8988T (cell line): Measurements from ENCODE around the gene C1QL4.
"Not testable (repeated sequence)": the region's sequence is repeated elsewhere in the genome, so short reads cannot be mapped to it uniquely, and the experiment has no call there.

ENCODE experiments used
- DNase-seq: peaks from one replicate; pipeline ENCODE4 v3.0.0; 2011

C1QL4 gene

DNA sequence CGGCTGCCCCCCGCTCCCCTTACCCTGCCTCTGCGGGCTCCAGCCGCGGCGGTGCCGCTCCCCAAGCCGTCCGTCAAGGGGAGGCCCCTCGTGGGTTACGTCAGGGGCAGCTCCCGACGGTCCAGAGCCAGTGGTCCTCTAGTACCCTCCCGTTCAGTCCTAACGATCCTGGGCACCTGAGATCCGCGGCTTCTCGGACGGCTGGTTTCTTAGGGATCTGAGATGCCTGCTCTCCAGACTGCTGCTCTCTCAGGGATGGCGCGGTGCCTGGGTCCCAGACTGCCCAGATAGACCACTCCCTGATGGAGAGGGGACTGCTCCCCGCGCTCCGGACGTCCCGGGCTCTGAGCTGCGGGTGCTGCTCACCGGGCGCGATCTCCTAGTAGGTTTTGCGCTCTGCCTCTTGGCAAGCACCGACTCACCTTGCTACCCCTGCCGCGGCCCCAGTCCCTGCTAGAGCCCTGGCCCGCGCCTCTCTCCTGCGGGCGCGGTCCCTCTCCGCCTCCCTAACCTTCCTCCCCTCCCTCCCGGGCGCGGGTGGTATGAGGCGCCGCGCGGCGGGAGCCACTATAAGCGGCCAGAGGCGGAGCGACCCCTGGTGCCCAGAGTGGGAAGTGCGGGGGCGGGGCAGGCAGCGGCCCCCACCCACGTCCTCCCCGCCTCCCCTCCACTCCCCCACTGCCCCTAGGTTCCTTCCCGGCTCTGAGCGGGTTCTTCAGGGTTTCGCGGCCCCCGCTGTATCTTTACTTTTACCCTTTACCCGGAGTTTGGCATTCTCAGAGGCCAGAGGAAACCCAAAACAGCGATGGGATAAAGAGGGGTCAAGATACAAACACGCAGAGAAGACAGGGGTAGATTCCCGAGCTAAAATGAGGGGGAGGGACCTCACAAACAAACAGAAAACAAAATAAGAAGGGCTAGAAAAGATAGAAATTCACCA, at the start of gene C1QL4:
Gene C1QL4, minus strand, starts transcription at position 544 of the 940 bp plus-strand sequence. CDS start 711 bp downstream, outside the sequence.
- DNase-seq, result peak; percentile 99

DNA sequence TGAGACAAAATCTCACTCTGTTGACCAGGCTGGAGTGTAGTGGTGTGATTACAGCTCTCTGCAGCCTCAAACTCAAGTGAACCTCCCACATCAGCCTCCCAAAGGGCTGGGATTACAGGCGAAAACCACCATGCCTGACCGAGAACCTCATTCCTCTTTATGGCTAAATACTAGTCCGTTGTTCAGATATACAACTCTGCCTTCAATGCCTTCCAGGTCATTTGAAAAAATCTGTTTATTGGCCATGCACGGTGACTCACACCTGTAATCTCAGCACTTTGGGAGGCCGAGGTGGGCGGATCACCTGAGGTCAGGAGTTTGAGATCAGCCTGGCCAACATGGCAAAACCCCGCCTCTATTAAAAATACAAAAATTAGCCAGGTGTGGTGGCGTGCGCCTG, 43.2 kb upstream of the C1QL4 start:
- DNase-seq, result not testable (repeated sequence)

DNA sequence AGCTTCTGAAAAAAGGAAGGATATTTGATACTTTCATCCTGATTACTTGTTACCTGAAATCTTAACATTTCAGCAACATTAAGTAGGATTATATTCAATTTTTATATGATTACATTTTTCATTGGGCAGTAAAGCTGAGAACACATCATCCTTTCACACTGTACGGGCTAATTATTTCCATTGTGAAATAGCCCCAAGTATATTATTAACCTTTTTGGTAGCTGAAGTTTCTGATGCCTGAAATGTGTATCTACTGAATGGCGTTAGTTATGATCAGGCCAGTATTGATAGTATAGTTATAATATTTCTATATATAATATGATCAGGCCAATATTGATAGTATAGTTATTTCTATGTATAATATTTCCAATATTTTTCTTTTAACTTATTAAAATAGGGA, 40.4 kb upstream of the C1QL4 start:
- DNase-seq, result no peak

DNA sequence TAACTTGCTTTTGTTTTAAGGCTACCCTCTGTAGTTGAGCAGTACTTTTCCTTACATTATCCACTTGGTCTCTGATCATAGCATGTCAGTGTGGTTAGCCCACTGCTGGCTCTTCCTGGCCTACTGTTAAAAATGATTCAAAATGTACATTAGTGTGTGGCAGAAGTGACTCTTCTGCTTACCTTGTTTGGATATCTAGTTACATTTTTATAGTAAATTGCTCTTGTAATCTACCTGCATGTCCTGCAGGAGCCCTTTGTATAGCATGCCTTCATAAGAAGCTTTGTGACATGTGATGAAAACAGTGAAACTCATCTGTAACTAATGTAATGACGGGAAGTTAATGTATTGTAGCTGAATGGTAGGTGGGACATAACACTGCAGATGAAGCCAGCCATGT, 38.4 kb upstream of the C1QL4 start:
- no peak for DNase-seq

GRCh38 chr12:49370539-49370938, 33.6 kb upstream of the C1QL4 start:
- no peak for DNase-seq

- no peak for DNase-seq
Measured at GRCh38 chr12:49369411-49370145, 32.6 kb upstream of the C1QL4 start.

DNA sequence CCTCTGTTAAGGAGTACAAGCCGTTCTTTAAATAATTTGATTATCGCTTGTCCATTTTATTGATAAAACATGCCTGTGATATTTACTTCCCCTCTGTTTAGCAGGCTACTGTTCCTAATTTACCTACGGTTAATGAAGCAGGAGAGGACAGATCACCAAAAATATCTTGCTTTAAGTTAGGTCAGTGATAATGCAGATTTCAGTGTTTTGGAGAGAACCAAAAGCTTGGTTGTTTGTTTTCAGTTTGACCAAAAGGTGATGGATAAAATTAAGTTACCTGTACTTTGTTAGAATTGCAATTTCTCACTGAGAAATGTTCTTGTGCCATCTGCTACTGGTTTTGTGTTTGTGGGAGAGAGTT, 31.2 kb upstream of the C1QL4 start:
- DNase-seq, result no peak

- no peak for DNase-seq
Measured at GRCh38 chr12:49367381-49368239, 30.6 kb upstream of the C1QL4 start, which contains the start of gene SPATS2. Gene SPATS2 (plus strand): TSS chr12:49367462. CDS start chr12:49461013, 93,551 bp downstream.

DNA sequence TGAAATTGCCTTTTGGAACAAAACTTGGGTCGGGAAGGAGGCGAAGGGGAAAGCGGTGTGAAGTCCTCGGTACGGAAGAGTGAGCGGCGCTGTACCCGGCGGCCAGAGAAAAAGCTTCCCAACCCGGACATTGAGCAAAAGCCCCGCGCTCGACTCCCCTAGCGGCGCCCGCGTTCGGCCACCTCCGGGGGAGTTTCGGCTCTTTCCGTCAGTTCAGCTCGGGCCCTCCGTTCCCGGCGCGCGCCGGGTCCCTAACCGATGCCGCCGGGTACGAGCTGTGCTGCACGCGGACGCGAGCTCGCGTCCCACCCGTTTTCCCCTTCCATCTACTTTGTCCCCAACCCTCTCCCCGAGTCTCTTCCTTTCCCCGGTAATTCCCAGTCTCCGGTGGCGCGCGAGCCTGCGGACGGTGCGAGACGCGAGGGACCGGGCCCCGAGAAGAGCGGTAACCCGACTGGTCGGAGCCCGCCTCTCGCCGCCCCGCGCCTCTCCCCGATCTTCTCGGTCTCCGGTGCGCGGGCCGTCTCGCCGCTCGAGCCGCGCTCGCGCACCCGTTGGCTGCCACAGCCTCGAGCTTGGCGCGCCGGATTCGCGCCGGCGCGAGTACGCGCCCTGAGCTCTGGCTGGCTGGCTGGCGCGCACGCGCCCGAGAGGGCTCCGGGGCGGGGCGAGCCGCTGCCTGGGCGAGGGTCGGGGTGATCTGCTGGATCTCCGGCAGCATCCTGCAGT, 29.8 kb upstream of the C1QL4 start:
- DNase-seq, result peak; percentile 90

DNA sequence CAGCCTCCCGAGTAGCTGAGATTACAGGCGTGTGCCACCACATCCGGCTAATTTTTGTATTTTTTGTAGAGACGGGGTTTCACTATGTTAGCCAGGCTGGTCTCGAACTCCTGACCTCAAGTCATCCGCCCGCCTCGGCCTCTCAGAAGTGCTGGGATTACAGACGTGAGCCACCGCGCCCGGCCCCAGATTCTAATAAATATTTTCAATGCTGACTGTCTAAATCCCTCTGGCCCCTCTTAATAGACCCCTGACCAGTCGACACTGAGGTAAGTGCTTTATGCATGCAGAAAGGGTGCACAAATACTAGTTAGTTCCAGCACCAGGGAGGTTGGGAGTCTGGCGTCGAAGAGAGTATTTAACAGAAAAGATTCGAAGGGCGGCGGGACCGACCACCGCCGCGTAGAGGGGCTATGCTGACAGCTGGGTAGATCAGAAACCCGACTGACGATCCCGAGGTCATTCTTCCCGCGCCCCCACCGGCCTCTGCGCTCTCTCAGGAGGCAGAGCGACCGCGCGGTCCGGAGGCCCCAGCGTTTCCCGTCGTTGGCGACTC, 29.2 kb upstream of the C1QL4 start:
- DNase-seq, result peak; percentile 44

DNA sequence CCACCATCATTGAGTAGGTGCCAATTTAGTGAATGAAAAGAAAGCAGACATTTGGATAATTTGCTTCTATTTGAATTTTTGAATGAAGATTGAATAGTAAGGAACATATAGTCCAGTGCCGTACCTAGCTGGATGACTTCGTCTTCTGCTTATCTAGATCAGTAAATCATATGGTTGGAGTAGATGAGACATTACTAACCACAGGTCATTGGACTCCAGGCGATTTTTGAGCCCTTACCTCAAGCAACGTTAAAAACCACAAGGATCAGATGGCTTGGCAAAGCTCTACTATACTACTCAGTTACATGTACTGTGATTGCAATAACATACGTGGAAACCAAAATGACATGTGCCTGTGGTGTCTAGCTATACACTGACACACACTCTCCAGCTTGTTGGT, 28.6 kb upstream of the C1QL4 start:
- DNase-seq, result no peak

GRCh38 chr12:49364989-49365388, 28.0 kb upstream of the C1QL4 start:
- DNase-seq, result no peak

GRCh38 chr12:49362077-49362476, 25.1 kb upstream of the C1QL4 start:
- no peak for DNase-seq

DNA sequence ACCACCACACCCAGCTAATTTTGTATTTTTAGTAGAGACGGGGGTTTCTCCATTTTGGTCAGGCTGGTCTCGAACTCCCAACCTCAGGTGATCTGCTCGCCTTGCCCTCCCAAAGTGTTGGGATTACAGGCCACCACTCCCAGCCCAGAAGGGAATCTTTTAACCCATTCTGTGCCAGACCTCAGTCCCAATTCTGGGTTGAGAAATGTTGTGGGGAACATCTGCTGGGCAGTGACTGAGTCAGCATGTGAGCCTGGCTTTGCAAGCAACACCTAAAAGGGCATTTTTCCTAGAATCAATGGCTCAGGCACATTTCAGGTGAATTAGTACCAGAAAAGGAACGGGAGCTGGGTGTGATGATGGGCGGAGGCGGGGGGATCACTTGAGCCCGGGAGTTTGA, 22.7 kb upstream of the C1QL4 start:
- no peak for DNase-seq

- DNase-seq, result no peak
Measured at GRCh38 chr12:49358483-49359141, 21.6 kb upstream of the C1QL4 start.

DNA sequence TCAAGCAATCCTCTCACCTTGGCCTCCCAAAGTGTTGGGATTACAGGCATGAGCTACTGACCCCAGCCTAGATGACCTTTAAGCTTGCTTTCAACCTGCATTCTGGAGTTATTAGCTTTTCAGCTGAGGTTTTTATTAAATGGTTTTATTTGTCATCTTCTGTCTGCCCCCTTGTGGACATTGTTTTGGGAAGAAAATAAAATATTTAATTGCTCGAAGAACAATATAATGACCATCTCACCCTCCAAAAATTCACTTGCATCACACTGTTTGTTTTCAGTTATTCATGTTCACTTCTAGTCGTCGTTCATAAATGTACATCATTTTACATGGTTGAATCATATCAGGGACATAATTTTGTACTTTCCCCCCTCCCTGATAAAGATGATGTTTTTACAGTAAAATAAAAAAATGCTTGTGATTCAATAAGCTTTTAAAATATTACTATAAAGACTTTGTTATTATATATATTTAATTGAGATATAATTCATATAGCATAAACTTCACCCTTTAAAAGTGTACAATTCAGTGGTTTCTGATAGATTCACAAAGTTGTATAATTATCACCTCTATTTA, 20.2 kb upstream of the C1QL4 start:
- DNase-seq, result no peak

DNA sequence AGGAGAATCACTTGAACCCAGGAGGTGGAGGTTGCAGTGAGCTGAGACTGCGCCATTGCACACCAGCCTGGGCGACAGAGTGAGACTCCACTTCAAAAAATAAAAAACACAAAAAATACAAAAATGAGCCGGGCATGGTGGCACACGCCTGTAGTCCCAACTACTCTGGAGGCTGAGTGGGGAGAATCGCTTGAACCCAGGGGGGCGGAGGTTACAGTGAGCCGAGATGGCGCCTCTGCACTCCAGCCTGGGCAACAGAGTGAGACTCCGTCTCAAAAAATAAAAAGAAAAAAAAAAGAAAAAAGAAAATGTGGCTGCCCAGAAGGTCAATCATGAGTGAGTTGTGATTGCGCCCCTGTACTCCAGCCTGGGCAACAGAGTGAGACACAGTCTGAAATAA, 18.9 kb upstream of the C1QL4 start:
- DNase-seq, result no peak

DNA sequence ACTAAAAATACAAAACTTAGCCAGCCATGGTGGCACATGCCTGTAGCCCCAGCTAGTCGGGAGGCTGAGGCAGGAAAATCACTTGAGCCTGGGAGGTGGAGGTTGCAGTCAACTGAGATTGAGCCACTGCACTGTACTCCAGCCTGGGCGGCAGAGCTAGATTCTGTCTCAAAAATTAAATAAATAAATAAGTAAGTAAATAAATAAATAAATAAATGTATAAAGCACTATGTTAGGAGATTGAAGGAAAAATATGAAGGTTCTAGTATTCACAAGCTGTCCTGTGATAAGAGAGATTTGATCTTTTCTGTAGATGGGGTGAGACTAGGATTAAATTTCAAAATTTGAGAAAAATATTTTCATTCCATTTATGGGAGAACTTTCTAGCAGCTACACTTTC, 15.4 kb upstream of the C1QL4 start:
- DNase-seq, result no peak

DNA sequence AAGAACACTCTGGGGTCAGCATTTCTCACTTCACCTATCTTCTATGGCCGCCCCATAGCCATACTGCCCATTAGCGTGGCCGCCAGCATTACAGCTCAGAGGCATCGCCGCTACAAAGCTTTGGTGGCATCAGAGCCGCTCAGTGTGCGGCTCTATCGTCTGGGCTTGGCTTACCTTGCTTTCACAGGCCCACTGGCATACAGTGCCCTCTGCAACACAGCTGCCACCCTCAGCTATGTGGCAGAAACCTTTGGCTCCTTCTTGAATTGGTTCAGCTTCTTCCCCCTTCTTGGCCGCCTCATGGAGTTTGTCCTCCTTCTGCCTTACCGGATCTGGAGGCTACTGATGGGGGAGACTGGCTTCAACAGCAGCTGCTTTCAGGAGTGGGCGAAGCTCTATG, 12.3 kb upstream of the C1QL4 start:
- no peak for DNase-seq

DNA sequence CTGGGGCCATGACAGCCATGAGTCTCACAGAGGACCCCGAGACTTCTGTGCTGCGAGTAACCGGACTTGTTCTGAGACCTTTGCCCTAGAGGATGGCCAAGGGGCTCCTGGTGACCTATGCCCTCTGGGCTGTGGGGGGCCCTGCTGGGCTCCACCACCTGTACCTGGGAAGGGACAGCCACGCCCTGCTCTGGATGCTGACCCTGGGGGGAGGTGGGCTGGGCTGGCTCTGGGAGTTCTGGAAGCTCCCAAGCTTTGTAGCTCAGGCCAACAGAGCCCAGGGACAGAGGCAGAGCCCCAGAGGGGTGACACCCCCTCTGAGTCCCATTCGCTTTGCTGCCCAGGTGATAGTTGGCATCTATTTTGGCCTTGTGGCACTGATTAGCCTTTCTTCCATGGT, 11.8 kb upstream of the C1QL4 start:
- DNase-seq, result no peak
